ENCODE measurements around the gene ADAMTS15.

Gene ADAMTS15

DNA sequence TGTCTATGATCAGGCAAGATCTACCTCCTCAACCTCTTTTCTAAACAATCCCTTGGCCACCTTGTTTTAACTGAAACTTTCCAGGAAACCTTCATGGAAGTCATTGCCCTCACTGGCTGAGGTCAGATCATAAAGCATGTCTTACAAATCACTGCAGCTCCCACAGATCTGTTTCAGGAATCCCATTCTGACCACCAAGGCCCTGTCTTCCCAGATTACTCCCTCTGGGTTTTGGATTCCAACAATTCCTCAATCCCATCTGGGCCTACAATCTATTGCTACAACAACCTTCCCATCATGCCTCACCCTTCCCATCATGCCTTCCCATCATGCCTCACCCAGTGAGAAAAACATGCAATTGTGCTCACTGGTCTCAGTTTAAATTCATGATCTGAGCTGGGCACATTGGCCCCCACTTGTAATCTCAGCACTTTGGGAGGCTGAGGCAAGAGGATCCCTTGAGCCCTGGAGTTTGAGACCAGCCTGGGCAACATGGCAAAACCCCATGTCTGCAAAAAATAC, 15.9 kb downstream of the ADAMTS15 start:
- DNase-seq, result no peak

DNA sequence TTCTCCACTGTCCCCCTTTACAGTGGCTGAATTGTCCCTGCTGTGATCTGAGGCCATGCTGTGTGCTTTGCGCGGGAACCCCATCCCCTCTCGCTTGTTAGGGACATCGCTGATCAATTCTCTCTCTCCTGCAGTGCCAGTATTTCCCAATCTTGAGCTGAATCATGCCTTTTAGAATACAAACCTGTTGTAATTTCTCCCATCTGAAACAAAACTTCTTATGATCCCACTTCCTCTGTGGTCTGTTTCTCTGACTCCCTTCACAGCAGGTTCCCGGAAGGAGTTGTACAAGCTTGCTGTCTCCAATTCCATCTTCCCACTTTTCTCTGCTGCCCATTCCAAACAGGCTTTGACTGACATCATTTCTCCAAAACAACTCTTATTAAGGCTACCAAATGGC, 16.8 kb downstream of the ADAMTS15 start:
- no peak for DNase-seq

DNA sequence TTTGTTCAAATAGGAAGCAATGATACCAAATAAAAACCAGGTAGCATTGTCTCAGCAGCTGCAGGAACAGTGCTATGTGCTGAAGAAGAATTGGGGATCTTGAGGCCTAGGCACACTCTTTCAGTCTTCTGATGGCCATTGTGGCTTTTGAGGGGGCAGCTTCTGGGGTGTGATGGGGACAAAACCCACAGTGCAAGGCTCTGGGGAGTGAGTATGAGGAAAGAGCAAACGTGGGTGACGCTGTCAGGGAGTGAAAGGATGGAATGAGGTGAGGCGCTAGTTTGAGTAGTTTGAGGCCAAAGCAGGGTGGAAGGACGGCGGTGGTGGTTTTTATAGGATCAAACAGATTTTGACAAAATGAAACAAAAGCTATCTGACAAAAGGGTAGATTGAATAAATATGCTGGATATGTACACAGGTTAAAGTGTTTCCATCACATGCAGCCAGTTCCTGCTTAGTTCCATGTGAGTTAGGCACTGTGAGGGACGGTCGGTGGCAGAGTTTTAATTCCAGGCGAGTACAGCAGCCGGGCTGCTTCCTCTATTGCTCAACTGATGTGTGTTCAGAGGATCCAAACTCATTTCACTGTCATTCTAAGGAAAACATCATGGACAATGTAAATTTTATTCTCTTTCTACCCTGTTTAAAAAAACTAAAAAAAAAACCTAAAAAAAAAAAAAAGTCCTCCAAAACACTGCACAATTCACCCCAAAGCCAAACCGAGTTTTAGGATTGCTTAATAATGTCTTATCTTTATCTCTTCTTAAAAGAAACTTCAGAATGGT, 18.9 kb downstream of the ADAMTS15 start:
- DNase-seq, result no peak

DNA sequence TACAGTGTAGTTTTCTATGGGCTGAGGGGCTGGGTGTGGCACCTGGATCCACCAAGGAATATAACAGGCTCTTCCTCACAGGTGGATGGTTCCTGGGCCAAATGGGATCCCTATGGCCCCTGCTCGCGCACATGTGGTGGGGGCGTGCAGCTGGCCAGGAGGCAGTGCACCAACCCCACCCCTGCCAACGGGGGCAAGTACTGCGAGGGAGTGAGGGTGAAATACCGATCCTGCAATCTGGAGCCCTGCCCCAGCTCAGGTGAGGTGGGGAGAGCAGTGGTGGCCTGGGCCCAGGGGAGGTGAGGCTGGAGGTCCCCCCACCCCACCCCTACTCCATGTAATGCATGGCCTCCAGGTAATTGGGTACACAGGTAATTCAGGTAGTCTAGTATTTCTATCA, 20.7 kb downstream of the ADAMTS15 start:
- DNase-seq, result no peak

DNA sequence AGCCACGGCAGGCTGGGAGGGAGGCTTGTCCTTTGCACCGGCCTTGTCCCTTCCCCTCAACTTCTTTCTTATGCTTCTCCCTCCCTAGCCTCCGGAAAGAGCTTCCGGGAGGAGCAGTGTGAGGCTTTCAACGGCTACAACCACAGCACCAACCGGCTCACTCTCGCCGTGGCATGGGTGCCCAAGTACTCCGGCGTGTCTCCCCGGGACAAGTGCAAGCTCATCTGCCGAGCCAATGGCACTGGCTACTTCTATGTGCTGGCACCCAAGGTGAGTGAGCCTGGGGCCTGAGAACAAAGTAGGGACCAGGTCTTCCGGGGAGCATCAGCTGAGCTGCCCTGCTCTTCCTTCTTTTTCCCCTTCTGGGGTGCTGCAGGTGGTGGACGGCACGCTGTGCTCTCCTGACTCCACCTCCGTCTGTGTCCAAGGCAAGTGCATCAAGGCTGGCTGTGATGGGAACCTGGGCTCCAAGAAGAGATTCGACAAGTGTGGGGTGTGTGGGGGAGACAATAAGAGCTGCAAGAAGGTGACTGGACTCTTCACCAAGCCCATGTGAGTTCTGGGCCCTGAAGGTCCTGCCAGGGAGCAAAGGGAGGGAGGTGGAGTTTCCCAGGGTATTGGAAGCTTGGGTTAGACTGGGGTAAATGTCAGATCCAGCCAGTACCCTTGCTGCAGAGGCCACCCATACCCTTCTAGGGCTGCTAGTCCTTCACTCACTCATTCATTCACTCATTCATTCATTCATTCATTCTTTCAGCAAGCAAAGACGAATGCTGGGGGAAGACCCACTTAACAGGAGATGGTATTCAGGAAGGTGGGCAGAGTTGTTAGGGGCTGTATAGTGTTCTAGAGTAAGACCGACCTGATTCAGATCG, 22.6 kb downstream of the ADAMTS15 start:
- DNase-seq, result no peak

DNA sequence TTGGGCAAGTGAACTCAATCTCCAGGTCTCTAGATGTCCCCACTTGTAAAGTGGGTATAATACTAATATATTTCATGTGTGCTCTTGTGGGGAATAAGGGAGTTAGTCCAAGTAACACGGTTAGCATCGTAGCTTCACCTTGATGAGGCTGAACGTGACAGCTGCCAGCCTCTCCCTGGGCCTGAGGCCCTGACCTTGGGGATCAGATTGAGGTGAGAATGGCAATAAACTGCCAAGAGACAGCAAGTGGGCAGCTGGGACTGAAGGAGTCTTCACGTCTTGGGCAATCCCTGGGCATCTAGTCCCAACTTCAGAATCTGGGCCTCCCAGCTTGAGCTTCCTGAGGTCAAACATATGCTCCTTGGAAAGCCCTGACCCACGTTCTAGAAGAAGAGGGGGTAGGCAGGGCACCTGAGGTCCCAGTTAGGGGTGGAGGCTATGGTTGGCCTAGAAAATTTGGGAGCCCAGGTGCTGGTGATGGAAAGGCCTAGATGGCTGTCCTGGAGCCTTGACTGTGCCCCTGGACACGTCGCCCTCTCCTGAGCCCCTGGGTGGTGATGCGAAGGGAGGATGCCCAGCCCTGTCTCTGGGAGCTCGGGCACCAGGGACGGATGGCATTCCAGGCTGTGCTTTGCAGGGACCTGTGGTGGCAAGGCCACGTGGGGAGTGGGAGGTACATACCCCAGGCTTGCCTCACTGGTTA, 23.4 kb downstream of the ADAMTS15 start:
- DNase-seq, result no peak

DNA sequence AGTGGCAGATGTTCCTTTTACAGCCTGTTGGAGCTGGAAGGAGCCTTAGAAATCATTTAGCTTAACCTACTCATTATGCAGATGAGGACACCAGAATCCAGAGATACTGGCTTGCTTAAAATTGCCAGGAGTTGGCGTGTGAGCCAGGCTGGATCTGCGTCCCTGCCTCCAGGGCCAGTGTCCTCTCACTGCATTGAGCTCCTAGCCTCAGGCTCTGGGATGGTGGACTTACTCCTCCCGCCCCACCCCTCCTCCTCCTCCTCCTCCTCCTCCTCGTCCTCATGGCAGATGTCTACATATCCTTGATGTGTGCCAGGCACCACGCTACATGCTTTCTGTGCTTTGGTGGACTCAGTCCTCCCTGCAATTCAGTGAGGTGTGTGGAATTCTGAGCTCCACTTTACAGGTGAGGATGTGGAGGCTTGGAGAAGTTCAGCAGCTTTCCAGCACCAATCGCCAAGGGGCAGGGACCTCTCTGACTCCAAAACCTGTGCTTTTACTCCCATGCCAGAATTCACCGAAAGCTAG, 24.1 kb downstream of the ADAMTS15 start:
- DNase-seq, result no peak

DNA sequence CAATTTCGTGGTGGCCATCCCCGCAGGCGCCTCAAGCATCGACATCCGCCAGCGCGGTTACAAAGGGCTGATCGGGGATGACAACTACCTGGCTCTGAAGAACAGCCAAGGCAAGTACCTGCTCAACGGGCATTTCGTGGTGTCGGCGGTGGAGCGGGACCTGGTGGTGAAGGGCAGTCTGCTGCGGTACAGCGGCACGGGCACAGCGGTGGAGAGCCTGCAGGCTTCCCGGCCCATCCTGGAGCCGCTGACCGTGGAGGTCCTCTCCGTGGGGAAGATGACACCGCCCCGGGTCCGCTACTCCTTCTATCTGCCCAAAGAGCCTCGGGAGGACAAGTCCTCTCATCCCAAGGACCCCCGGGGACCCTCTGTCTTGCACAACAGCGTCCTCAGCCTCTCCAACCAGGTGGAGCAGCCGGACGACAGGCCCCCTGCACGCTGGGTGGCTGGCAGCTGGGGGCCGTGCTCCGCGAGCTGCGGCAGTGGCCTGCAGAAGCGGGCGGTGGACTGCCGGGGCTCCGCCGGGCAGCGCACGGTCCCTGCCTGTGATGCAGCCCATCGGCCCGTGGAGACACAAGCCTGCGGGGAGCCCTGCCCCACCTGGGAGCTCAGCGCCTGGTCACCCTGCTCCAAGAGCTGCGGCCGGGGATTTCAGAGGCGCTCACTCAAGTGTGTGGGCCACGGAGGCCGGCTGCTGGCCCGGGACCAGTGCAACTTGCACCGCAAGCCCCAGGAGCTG, 24.8 kb downstream of the ADAMTS15 start:
- DNase-seq, result no peak

DNA sequence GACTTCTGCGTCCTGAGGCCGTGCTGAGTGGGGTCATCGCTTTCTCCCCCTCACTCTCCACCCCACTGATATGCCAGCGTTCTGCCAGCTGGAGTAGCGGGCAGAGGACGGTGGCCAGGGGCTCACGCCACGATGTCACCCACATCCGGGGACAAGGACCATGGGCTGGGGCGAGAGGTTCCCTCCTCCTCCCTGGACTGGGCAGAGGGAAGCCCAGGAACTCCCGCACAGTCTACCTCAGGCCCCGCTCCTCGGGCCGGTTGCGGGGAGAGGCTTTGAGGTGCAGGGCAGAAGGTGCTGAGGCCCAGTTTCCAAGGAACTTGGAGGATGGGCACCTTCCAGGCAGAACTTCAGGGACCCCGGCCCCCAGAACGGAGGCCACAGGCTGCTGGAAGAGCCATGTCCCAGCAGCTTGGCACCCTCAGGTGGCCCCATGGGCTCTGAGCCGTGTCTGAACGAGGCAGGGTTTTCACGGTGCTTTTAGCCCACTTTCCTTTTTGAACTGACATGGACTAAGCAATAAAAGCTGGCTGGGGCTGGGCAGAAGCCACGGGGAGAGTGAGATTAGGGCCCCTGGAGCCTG, 25.4 kb downstream of the ADAMTS15 start:
- no peak for DNase-seq

DNA sequence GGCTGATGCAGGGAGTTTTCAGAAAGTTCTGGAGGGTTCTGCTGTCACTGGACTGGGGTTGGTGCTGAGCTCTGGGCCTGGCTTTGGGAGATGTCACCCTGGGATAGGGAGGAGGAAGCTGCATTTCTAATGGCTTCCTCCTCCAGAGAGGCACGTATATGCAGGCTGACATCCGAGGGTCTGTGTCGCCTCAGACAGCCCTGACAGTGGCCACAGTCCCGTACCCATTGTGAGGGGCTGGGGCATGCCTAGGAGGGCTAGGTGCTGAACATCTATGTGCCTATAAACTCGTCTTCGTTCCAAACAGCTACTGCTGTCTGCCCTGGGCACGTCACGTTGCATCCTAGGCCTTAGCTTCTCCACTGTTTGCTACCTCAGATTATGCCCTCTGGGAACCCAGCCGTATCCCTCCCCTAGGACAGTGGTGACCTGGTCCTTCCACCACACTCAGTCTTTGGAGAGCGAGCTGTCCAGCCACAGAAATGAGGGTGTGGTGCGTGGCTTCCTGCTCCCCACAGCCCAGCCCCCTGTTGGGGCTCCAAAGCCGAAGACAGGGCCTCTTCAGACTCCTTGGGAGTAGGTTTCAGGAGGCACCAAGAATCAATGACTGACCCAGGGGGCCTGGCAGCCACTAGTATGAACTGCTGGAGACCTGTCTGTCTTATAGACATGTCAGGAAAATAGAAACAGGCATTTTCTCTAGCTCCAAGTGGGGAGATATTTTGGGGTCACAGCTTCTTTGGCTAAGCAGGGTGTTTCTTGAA, 26.4 kb downstream of the ADAMTS15 start:
- DNase-seq, result no peak

DNA sequence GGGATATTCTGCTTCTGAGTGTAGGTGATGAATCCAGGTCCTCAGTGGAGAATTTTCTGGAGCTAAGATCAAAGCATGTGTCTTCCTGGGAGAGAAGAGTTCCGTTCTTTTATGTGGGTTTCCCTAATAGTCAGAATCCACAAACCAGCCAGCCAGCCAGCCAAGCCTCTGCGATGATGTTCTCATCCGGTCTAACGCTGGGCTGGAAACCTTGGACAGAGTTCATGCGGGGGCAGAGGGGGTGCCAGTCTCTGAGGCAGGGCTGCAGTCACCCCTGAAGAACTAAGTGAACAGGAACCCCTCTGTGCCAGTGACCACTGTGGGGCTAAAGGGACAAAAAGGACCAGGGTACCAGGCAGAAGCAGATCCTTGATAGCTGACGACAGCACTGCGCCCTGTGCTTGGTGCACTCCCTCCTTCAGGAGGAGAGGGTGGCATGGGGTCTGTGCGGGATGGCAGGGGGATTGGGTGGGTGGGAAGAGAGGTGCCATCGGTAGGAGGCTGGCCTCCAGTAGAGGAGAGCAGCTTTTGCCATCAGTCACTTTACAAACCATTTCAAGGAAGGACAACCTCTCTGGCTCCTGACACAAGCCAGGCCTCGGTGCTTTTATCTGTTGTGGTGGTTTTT, 27.1 kb downstream of the ADAMTS15 start:
- DNase-seq, result no peak

DNA sequence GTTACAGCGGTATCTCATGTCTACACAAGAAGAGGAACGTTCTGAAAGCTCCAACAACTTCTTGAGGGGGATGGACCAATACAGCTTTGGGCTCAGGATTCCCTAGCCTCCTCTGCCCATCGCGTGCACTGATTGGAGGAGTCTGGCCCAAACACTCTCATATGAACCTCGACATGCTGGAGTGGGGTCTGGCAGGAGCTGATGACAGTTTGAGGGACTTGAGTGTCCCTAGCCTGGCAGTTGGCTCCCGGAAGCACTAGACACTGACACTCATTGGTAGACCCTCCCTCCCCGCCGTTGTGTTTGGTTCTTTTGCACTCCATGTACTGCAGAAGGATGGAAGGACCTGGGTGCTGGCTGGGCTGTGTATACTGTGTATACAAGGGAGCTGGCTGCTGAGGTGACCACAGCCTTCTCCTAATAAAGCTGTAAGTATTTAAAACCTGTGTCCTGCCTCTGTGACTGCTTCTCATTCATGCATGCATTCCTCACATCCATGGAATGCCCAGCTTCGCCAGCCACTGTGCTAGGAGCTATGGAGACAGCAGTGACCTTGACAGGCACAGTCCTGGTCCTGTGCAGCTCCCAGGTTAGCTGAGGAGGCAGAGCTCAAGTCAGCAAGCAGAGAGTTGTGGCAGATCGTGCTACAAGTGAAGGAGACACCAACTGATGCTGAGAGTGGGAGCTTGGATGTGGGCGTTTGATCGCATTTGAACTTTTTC, 27.9 kb downstream of the ADAMTS15 start:
- DNase-seq, result no peak

DNA sequence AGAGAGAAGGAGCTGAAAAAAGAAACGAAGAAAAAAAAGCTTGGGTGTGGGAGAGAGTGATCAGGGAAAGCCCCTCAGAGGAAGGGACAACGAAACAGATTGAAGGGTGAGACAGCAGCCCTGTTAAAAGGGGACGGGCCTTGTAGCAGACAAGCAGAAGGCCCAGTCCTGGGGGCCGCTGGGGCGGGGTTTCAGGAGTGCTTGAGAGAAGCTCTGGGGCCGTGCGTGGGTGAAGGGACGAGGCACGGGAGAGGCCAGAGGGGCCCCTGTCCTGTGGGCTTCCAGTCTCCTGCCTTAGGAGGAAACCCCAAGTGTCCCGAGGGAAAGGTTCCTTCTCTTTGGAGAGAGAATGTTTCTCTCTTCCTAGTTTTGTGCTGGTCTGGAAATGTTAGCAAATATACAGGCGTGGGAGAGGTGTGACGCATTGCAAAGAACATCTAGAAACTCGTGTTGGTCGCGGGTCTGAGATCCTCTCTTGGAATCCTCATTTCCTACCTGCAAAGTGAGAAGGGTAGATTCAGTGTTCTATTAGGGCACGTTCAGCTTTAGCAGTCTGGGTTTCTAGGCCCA, 28.6 kb downstream of the ADAMTS15 start:
- no peak for DNase-seq

DNA sequence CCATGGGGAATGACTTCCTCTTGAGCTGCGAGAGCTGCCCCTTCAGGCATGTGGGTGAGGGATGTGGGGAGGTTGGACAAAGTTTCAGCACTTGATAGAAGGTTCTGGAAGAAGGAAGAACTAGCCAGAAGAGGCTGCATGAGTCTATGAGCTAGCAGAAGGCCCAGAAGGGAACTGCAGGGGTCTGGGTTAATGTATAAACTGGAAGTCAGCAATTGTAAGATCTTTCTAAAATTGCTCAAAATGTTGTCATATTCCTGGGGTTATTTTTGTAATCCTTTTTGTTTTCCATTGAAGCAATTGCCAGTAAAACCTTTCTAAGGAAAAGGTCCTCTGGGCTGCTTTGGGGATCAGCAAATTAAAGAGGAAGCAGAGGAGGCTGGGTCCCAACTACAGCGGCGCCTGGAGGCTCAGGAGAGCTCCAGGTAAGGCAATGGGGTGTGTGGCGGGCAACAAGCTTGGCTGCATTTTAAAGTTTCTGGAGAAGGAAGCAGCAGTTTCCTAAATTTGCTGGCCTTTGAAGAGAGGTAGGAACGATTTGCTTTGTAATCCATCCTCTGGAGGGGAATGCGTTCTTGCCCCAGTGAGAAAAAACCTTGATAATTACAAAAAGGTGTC, 29.2 kb downstream of the ADAMTS15 start:
- DNase-seq, result no peak

DNA sequence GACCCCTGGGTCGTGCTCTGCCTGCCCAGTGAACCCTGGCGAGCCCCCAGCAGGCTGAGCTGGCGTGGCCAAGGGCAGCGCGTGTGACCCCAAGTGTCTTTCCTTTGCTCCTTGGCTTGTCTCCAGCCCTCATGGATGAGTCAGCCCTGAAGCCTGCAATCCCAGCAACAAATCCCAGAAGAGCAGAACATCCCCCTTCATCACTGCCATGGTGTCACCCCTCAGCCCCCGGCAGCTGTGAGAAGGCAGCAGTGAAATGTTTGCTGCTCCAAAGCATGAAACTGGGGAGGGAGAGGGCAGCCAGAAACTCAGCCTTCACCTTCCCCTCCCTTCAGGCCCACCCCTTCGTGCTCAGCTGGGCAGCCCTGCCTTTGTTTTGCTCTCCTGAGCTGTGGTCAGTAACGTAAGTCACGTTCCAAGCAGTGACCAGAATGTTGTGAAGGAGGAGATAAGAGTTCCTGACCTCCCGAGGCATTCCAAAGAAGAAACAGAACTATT, 29.8 kb downstream of the ADAMTS15 start:
- DNase-seq, result no peak

DNA sequence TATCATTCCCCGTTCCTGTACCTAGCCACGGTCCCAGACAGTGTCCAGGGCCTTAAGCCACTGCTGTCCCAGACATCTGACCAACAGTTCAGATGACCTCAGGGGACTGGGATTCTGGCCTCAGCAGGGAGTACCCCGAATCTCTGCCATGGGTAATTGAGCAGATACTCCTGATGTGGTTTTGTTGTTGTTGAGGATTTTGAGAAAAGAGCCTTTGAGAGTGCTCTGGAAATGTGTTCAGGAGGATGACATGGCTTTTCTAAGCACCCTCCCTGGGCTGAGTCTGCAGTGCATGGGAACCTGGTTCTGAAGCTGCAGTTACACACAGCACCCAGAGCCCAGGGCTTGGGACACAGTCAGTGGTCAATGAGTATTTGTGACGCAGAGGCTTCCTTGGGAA, 30.4 kb downstream of the ADAMTS15 start:
- no peak for DNase-seq

DNA sequence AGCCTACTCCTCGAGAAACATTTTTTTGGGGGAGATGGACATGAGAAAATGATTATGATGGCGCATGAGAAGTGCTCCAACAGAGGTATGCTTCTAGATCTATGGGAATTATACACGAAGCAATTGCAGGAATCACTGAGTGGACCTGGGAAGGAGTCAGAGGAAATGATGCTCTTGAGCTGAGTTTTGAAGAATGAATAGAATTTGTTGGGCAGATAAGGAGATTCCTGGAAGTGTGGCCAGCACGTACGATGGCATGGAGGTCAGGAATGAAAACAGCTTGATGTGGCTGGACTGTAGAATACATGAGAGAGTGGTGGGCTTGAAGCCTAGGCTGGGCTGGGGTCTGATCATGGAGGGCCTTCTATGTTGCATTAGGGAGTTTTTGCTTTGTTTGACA, 31.7 kb downstream of the ADAMTS15 start:
- DNase-seq, result no peak

DNA sequence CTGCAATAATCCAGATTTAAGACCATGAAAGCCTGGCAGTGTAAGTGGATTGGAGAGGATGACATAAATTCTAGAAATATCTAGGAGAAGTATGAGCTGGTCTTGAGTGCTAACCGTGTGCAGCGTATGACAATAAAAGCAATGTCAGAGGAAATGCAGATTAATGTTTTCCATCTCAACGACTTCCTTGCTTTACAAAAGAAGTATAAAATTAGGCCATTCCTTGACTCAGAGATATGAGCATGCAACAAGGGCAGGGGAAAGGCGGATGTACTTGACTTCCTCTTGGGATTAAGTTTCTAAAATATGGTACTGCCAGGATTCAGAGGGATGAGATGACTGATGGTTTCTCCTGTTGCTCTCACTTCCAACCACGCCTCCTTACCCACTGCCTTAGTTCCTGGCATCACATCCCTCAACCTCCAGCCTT, 32.3 kb downstream of the ADAMTS15 start:
- no peak for DNase-seq

DNA sequence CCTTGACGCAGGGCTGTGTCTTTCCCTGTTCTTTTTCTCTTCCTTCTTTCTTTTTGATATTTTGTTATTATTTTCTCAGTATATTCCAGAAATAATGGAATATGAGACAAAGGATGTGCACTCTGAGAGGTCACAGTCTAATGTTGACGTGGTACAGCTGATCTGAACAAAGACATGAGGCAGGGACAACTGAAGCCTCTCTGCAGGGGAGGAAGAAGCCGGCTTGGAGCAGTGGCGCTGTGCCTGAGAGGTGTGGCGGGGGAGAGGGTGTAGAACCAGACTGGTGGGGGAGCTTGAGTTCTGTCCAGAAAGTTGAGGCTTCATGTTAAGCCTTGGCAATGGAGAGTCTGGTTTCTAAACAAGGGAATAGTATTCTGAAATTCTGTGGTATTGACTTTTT, 34.7 kb downstream of the ADAMTS15 start:
- DNase-seq, result no peak
